ENCODE data around the gene BRS3.

BRS3 gene

DNA sequence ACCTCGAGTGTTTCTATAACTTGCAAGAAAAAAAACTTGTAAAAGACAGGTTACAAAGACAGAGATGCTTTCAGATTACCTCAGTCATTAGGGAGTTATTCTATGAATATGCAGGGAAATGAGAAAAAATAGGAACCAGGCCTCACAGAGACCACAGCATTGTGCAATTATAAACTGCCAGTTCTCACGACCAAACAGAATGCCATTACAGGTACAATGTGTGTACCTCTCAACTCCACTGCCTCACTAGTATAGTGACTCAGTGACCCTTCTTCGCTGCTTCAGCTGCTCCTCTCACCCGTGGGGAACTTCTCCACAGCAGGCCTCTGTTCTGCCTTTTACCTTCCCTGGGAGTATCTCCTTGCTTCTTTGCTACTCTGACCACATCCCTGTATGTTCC, 7.3 kb downstream of the BRS3 start:
- DNase-seq (ENCODE audit: low read depth), result no peak

DNA sequence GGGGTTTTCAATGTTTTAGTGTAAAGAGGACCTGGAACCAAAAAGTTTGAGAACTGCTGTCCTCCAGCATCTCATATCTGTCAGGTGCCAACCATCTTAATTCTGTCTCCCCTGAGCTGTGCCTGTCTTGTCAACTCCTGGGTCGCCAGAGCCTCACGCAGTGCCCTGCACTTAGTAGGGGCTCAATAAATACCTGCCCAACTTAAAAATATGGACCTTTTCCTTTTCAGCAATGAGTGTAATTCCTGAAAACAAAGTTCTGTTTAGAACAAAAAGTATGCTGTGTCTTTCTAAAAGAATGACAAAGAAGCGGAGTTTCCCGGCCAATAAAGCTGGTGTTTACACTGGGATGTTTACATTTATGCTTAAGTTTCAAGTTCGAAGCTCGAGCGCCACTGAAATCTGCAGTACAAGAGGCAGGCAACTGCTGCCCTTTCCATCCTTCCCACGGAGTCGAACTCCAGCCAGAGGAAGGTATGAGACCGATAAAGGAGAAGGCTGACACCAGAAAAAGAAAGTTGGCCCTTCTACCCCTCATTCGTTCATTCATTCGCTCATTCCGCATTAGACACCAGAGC, 8.5 kb downstream of the BRS3 start:
- no peak for DNase-seq (ENCODE audit: low read depth)

DNA sequence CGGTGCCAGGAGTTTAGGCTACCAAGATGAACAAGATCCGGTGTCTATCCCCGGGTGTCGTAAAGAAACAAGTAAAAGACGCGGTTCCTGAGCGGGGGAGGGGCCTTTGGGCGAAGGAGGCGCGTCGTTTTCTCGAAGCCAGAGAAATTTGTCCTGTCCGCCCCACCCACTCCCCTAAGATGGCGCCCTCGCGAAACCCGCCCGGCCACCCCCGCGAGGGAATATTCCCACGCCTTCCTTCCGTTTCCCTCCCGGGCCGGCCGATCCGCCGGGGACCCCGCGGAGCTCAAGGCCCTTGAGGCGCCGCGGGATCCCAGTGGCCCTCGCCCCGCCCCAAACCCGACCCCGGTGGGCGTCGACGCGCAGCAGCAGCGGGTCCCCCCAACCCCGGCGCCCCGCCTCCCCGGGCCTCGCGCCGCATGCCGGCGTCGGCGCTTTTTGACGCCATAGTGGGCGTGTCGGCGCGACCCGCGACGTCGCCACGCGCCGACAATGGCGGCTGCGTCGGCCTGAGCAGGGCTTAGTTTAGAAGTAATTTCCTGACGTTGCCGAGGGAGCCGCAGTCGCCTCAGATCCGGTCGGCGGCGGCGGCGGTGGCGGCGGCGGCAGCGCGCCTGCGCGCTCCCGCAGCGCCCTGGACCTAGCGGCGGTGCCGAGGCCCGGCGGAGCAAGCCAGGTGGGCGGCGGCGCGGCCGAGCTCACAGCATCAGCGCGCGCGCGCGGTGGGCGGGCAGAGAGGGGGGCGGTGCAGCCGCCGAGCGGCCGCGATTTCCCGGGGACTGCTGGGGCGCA, 9.2 kb downstream of the BRS3 start:
- peak; percentile 58 for DNase-seq (ENCODE audit: low read depth)

DNA sequence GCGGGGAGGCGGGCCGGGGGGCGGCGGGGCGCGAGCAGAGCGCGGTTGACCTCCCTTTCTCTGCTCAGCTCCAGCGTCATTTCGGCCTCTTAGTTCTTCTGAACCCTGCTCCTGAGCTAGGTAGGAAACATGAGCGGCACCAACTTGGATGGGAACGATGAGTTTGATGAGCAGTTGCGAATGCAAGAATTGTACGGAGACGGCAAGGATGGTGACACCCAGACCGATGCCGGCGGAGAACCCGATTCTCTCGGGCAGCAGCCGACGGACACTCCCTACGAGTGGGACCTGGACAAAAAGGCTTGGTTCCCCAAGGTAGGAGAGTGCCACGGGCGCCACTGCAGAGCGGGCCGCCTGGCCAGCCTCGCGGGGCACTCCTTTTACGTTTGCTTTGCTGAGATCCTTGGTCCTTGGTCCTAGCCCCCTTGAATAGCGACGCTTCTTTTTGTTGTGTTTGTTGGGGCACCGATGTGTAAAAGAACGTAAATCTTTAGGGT, 9.9 kb downstream of the BRS3 start, which contains the start of gene HTATSF1:
TSS of gene HTATSF1 (plus strand) at position 37 of the 497 bp plus-strand sequence. CDS start at position 130, 93 bp downstream.
- DNase-seq (ENCODE audit: low read depth), result no peak

DNA sequence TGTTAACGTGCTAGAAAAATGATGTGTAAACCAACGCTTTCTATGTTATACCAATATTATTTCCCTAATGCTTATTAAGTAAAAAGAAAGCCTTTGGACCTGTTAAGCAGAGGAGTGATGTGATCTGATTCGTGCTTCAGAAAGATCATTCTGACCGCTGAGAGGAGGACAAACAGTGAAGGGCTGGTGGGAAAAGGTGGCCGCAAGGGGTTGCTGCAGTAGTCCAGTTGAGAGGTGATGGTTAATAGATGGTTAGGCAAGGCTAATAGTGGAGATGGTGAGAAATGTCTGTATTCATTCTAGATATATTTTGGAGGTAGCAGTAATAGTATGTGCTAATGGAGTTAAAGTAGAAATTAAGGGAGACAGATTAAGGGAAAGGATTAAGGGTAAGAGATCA, 31.3 kb downstream of the BRS3 start:
- DNase-seq (ENCODE audit: low read depth), result no peak

GRCh38 chrX:136523770-136524169, 36.0 kb downstream of the BRS3 start:
- DNase-seq (ENCODE audit: low read depth), result no peak

DNA sequence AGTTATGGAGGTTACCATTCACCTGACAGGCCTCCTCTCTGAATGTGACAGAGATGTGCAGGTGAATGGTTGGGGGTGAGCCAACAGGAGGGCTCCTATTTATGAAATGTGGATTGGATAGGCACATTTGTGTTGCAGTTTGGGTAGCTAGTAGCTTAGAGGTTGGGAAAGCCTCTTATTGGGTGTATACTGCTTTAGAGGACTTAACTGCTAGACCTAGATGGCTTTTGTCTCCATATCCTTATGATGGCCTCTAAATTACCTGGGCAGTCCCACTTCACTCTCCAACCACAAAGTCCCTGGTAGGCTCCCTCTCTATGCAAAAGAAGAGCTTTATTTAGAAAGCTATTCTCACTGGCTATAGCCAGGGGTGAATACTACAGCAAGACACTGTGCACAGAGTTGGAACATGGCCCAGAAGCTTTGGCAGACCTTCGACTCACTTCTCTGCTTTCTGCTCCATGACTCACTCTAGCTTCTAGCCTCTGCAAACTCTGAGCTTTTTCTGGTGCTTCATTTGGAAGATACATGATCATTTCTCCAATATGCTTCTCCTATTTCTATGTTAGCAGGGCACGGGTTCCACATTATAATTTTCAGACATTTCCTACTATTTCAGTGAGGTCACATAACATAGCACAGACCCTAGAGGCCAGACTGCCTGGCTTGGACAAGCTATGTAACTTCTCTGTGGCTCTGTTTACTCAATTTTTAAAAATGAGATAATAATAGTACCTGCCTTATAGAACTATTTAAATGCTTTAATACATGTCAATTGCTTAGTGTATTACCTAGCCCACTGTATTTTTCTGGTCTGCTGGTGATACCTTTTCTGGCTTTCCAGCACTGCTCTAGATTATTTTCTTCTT, 38.2 kb downstream of the BRS3 start:
- DNase-seq (ENCODE audit: low read depth), result no peak

DNA sequence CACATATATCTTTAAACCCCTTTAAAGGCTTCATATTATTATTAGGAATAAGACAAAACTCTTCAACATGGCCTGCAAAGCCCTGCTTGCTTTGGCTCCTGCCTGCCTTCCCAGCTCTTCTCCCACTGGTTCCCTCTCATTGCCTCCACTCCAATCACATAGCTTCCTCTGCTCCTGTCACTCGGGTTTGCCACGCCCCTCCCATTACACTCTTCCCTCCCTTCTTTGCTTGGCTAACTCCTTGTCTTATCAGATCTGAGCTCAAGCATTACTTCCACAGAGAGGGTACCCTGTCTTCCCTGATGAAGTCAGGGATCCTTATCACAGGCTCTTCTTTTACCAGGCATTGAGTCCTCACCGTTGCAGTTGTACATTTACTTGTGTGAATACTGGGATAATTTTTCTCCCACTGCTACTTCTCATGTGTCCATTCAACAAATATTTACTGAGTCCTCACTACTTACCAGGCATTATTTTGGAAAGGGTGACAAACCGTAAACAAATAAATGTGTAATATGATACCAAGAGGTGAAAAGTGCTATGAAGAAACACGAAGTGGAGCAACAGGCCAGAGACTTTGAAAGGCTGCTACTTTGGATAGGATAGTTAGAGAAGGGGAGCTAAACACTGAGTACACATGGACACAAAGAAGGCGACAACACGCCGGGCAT, 41.0 kb downstream of the BRS3 start:
- no peak for DNase-seq (ENCODE audit: low read depth)

- DNase-seq (ENCODE audit: low read depth), result no peak
Measured at GRCh38 chrX:136529795-136530194, 42.0 kb downstream of the BRS3 start.

GRCh38 chrX:136531951-136532350, 44.2 kb downstream of the BRS3 start, which contains the start of gene VGLL1:
Gene VGLL1, plus strand, starts transcription at chrX:136532215. Its CDS starts 3,806 bp downstream, at chrX:136536021.
- DNase-seq (ENCODE audit: low read depth), result no peak

DNA sequence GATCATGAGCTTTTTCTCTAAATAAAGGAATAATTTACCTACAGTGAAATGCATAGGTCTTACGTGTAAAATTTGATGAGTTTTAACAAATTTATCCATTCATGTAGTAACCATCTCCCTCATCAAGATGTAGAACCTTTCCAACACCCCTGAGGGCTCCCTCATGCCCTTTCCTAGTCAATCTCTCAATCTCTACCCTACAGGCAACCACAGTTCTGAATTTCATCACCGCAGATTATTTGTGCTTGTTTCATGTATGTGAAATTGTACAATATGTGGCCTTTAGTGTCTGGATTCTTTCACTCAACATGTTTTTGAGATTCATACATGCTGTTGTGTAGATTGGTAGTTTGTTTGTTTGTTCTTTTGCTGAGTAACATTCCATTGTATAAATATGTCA, 46.4 kb downstream of the BRS3 start:
- no peak for DNase-seq (ENCODE audit: low read depth)

DNA sequence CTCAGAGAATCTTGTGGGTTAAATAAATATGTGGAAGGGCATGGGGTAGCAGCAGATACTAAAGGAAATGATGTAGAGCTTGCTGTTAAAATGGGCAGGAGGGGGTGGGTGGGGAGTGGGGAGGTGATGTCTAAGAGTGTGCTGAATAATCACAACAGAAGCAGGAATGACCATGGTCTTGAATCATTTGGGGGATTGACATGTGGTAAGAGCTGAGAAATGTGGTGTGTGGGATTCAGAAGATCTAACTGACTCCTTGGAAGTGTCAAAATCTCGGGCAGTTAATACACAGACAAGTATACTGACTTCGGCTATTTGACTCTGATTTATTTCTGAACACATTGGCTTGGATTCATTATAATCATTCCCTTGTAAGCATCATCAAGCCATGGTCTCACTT, 51.1 kb downstream of the BRS3 start:
- no peak for DNase-seq (ENCODE audit: low read depth)

DNA sequence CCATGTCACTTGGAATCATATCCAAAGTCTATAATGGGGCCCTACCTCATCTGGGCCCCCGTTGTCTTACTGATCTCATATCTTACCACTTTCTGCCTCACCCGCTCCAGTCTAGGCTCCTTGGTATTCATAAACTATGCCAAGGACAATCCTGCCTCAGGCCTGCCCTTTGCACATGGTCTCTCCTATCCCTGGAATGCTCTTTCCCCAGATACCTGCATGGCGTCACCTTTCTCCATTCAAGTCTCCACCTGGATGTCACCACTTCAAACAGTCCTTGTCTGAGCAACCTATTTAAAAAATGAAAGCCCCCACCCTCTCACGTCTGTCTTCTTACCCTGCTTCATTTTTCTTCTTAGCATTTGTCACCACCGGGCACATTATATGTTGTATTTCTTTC, 52.5 kb downstream of the BRS3 start:
- DNase-seq (ENCODE audit: low read depth), result no peak

DNA sequence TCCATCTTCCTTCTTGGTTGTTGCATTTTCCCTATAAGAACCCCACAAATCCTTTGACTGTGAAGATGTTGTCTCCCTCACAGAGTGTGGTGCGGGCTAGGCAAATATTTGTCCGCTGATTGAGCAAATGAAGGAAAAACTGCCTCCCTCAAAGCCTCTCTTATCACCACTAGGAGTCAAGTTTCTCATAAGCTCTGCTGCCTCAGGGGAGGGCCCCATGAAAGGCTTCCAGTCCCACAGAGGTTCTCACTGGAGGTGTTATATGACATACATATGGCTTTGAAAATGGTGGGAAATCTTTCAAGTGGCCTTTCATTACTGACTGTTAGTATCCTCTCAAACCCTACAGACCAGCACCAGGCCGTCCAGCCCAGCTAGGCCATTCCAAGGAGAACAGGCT, 53.5 kb downstream of the BRS3 start:
- DNase-seq (ENCODE audit: low read depth), result no peak

GRCh38 chrX:136542281-136542680, 54.5 kb downstream of the BRS3 start:
- DNase-seq (ENCODE audit: low read depth), result no peak
